B cell (primary cell): Measurements from ENCODE around the gene APBA3. TPM values are rescaled to one million over a fixed set of nuclear protein-coding genes. Genes with fewer than 3 reads are reported as not detected.

ENCODE experiments used
- ATAC-seq: fragments of 200-7000 bp; cut with Tn5 transposase; one replicate; pipeline ENCODE4 v1.10.0; 2021; ENCODE audit warnings: low read depth, mild to moderate bottlenecking, moderate number of reproducible peaks, moderate library complexity
- CTCF ChIA-PET: fragments of 350-600 bp; sonication (Branson Sonifier 250); formaldehyde crosslinking; loops from one replicate; lab custom pipeline; 2021; ENCODE audit warnings: antibody characterized with exemption, inconsistent platforms; lab: Charles Lee
- POLR2A ChIA-PET: fragments of 350-600 bp; sonication (Branson Sonifier 250); formaldehyde crosslinking; loops from one replicate; lab custom pipeline; 2021; ENCODE audit warnings: antibody characterized with exemption; lab: Charles Lee
- DNase-seq: peaks from one replicate; pipeline ENCODE4 v3.0.0; 2013
- H2AFZ ChIP-seq: 2 replicates; pipeline ENCODE4 v1.6.1; 2012; ENCODE audit warnings: mild to moderate bottlenecking, low read depth, low read length; ENCODE audit not compliant: insufficient read depth, poor library complexity, severe bottlenecking
- H3K27ac ChIP-seq, 2 donors: 1 replicate in 1 of 2; 2 replicates in 1 of 2; pipeline ENCODE4 v1.5.1; 2012 to 2013; ENCODE audit warnings: low read length in 2 of 2, mild to moderate bottlenecking in 2 of 2, moderate library complexity in 1 of 2
- H3K27me3 ChIP-seq, 4 experiments: fragments of 200-600 bp in 1 of 4; sonication (generic) in 1 of 4; replicated peaks in 1 of 4; 1 replicate in 2 of 4; 2 replicates in 2 of 4; pipeline versions ENCODE4 v1.6.1 to v1.7.0; 2013 to 2016; ENCODE audit warnings: low read length in 3 of 4, mild to moderate bottlenecking in 2 of 4, mixed read lengths in 1 of 4, moderate library complexity in 1 of 4; ENCODE audit not compliant: insufficient read depth in 4 of 4, control insufficient read depth in 3 of 4; ENCODE audit errors: control extremely low read depth in 1 of 4
- H3K36me3 ChIP-seq, 2 experiments: replicated peaks in 1 of 2; 1 replicate in 1 of 2; 2 replicates in 1 of 2; pipeline versions ENCODE4 v1.6.1 to v1.7.1; 2013; ENCODE audit warnings: low read length in 1 of 2; ENCODE audit not compliant: insufficient read depth in 2 of 2, control insufficient read depth in 1 of 2; ENCODE audit errors: control extremely low read depth in 1 of 2, extremely low read depth in 1 of 2
- H3K4me1 ChIP-seq, 2 donors: fragments of 200-600 bp in 1 of 2; sonication (generic) in 1 of 2; 1 replicate in 1 of 2; 2 replicates in 1 of 2; pipeline versions ENCODE4 v1.5.1 to v1.6.1; 2013 to 2017; ENCODE audit warnings: low read length in 2 of 2; ENCODE audit not compliant: control insufficient read depth in 2 of 2, insufficient read depth in 2 of 2
- H3K4me2 ChIP-seq: replicated peaks from 2 replicates; pipeline ENCODE3; 2012; ENCODE audit warnings: mild to moderate bottlenecking, low read depth, low read length; ENCODE audit not compliant: poor library complexity, severe bottlenecking
- H3K4me3 ChIP-seq, 5 experiments: fragments of 200-600 bp in 1 of 5; sonication (generic) in 1 of 5; 1 replicate in 3 of 5; 2 replicates in 2 of 5; pipeline versions ENCODE4 v1.5.1 to v1.7.0; 2011 to 2016; ENCODE audit warnings: low read length in 4 of 5, mild to moderate bottlenecking in 4 of 5, low read depth in 2 of 5, control low read depth in 1 of 5, moderate library complexity in 1 of 5; ENCODE audit not compliant: insufficient read depth in 1 of 5; ENCODE audit errors: control extremely low read depth in 1 of 5, extremely low read depth in 1 of 5
- H3K79me2 ChIP-seq: fragments of 200-600 bp; sonication (generic); one replicate; pipeline ENCODE4 v1.6.0; 2016; ENCODE audit warnings: low read length; ENCODE audit not compliant: control insufficient read depth, insufficient read depth
- H3K9ac ChIP-seq: fragments of 200-600 bp; sonication (generic); 2 replicates; pipeline ENCODE4 v1.6.1; 2017; ENCODE audit warnings: mild to moderate bottlenecking, low read length, moderate library complexity
- H3K9me3 ChIP-seq, 3 donors: one replicate each; pipeline versions ENCODE4 v1.6.1 to v1.7.1; 2013; ENCODE audit warnings: low read length in 2 of 3; ENCODE audit not compliant: control insufficient read depth in 2 of 3, insufficient read depth in 1 of 3; ENCODE audit errors: control extremely low read depth in 1 of 3
- H4K20me1 ChIP-seq: 2 replicates; pipeline ENCODE4 v1.6.0; 2012; ENCODE audit warnings: mild to moderate bottlenecking, low read length; ENCODE audit not compliant: insufficient read depth, control insufficient read depth, poor library complexity, severe bottlenecking
- H3K27ac Mint-ChIP-seq: one replicate; pipeline ENCODE4 v1.8.0; 2021; ENCODE audit warnings: mixed read lengths
- H3K27me3 Mint-ChIP-seq: one replicate; pipeline ENCODE4 v1.8.0; 2021; ENCODE audit warnings: mixed read lengths
- H3K4me1 Mint-ChIP-seq: one replicate; pipeline ENCODE4 v1.8.0; 2021; ENCODE audit warnings: mixed read lengths
- H3K4me3 Mint-ChIP-seq: one replicate; pipeline ENCODE4 v1.8.0; 2021; ENCODE audit warnings: mixed read lengths
- H3K9me3 Mint-ChIP-seq: one replicate; pipeline ENCODE4 v1.8.0; 2022; ENCODE audit warnings: mixed read lengths; ENCODE audit not compliant: insufficient read depth
- EZH2 ChIP-seq: IDR thresholded peaks from 2 replicates; pipeline ENCODE4 v1.6.1; 2012; ENCODE audit warnings: borderline replicate concordance, low read depth, mild to moderate bottlenecking, moderate library complexity, low read length; ENCODE audit not compliant: insufficient read depth, poor library complexity, severe bottlenecking
- WGBS: methylation state at CpG from one replicate; pipeline ENCODE4 v1.1.5; 2013; ENCODE audit warnings: missing lambda C conversion rate; ENCODE audit not compliant: insufficient coverage; 5-methylcytosine and 5-hydroxymethylcytosine counted together
- intact Hi-C: fragments of 100-400 bp; cut with micrococcal nuclease; formaldehyde crosslinking; loops from one replicate; pipeline ENCODE4 v1.10.0; 2022
- polyA plus RNA-seq: library from polyadenylated mRNA; depleted of rRNA; stranded (reverse); fragments of >200 nt; gene quantifications from 2 replicates; pipeline ENCODE4 v1.2.3, GENCODE V29; 2012
- total RNA-seq, 2 donors: library from RNA; stranded (reverse); fragments of 120-200 nt in 1 of 2; gene quantifications; 1 replicate in 1 of 2; 2 replicates in 1 of 2; pipeline versions ENCODE4 v1.2.3 to v1.2.4, GENCODE V29; 2013 to 2022
- TF ChIP-seq, protein P1 (sequence below): fragments of 200-600 bp; IDR thresholded peaks from one replicate; pipeline ENCODE4 v1.8.0; 2022; ENCODE audit warnings: antibody characterized with exemption, mild to moderate bottlenecking

Gene APBA3
- total and polyA plus RNA-seq, 2 donors (not counting 1 experiment from before 2014, with no cell fraction given) = 61.4 to 91.2 TPM

DNA sequence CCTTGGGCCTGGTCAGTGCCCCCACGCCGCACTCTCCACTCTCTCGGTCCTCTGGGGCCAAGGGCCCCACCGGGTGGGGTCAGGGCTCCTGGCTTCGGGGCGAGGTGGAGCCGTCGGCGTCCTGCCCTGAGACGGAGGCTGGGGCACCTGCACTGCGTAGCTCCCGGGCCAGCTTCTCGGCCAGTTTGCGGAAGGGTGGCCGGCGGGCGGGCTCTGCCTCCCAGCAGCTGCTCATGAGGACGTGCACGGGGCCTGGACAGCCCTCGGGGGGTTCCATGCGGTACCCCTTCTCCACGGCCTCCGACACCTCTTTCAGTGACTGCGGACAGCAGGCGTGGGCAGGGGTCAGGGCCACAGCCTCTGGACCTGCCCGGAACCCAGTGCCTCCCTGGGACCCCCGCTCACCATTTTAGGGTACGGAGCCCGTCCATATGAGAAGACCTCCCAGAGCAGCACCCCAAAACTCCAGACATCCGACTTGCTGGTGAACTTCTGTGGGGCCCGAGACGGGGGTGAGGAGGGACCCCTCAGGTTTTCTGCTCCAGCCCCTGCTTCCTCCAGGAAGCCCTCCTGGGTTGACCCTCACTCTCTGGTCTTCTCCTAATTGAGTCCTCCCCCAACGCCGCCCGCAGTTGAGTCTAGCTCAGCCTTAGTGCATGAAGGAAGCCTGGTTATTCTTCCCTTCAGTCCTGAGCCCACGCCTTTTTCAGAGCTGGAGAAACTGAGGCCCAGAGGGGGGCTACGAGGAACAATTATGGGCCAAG is 16.8 kb upstream of the APBA3 start:
- ChIA-PET POLR2A (no interaction called here), CTCF (no interaction called here)
- H3K79me2 ChIP-seq = no peaks in the 10 kb centered on the region
- H3K4me2 ChIP-seq = no peak overlapping the region
- peaks cover 0 to 31% (median 21%) of the 10 kb centered on the region in 3 donors for H3K9me3 ChIP-seq
- H3K4me3 ChIP-seq = no peak overlapping the region
- no peaks in the 10 kb centered on the region for H3K36me3 ChIP-seq
- peaks cover 12% of the 10 kb centered on the region for H3K9me3 Mint-ChIP-seq
- no peak overlapping the region for H3K4me3 Mint-ChIP-seq
- H3K27me3 Mint-ChIP-seq = no peaks in the 10 kb centered on the region
- WGBS = 97% methylated on average over 37 of the region's 37 CpGs
- H3K4me1 Mint-ChIP-seq = peaks cover 3% of the 10 kb centered on the region
- DNase-seq (no peak), ATAC-seq (no peak)
- no peak overlapping the region for H3K9ac ChIP-seq
- TF ChIP-seq, protein P1, sequence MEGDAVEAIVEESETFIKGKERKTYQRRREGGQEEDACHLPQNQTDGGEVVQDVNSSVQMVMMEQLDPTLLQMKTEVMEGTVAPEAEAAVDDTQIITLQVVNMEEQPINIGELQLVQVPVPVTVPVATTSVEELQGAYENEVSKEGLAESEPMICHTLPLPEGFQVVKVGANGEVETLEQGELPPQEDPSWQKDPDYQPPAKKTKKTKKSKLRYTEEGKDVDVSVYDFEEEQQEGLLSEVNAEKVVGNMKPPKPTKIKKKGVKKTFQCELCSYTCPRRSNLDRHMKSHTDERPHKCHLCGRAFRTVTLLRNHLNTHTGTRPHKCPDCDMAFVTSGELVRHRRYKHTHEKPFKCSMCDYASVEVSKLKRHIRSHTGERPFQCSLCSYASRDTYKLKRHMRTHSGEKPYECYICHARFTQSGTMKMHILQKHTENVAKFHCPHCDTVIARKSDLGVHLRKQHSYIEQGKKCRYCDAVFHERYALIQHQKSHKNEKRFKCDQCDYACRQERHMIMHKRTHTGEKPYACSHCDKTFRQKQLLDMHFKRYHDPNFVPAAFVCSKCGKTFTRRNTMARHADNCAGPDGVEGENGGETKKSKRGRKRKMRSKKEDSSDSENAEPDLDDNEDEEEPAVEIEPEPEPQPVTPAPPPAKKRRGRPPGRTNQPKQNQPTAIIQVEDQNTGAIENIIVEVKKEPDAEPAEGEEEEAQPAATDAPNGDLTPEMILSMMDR = no peak
- no peak for TF ChIP-seq EZH2
- intact Hi-C loops = no loop called here
- no peaks in the 10 kb centered on the region for H4K20me1 ChIP-seq
- H3K27ac Mint-ChIP-seq = no peak overlapping the region
- H3K4me1 ChIP-seq = no peaks in the 10 kb centered on the region
- H3K27me3 ChIP-seq = no peaks in the 10 kb centered on the region
- no peak overlapping the region for H2AFZ ChIP-seq
- no peak overlapping the region for H3K27ac ChIP-seq

DNA sequence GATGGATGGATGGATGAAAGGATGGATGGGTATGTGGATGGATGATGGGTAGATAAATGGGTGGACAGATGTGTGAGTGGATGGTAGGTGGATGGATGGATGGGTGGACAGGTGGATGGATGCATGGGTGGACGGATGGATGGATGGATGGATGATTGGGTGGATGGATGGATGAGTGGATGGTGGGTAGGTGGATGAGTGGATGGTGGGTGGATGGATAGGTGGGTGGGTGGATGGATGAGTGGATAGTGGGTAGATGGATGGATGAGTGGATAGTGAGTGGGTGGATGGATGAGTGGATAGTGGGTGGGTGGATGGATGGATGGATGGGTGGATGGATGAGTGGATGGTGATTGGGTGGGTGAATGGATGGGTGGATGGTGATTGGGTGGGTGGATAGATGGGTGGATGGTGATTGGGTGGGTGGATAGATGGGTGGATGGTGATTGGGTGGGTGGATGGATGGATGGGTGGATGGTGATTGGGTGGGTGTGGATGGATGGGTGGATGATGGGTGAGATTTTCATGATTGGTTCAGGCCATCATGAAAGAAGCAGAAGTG is 15.1 kb upstream of the APBA3 start:
- POLR2A ChIA-PET = no interaction called here
- no peak overlapping the region for H3K27ac Mint-ChIP-seq
- TF ChIP-seq, protein P1 = no peak
- TF ChIP-seq EZH2 = no peak

More for the DNA sequence above, 15.1 kb upstream of the APBA3 start:
- Histone ChIP-seq H3K4me2 (no peak overlapping the region), H3K27ac (no peak overlapping the region), H3K4me1 (no peaks in the 10 kb centered on the region), H3K9ac (no peak overlapping the region), H3K4me3 (no peak overlapping the region), H4K20me1 (no peaks in the 10 kb centered on the region), H3K36me3 (no peaks in the 10 kb centered on the region), H3K9me3 (peaks cover 0 to 16% (median 10%) of the 10 kb centered on the region in 3 donors), H2AFZ (no peak overlapping the region), H3K27me3 (no peaks in the 10 kb centered on the region), H3K79me2 (no peaks in the 10 kb centered on the region)
- H3K4me1 Mint-ChIP-seq = no peaks in the 10 kb centered on the region
- ATAC-seq (no peak), DNase-seq (no peak)
- intact Hi-C loops = no loop called here
- H3K4me3 Mint-ChIP-seq = no peak overlapping the region
- CTCF ChIA-PET = no interaction called here
- no peaks in the 10 kb centered on the region for H3K27me3 Mint-ChIP-seq
- 91% methylated on average over 1 of the region's 1 CpG for WGBS
- H3K9me3 Mint-ChIP-seq = peaks cover 7% of the 10 kb centered on the region
